GM18858 (cell line): ENCODE data around the gene IST1.
"Not testable (repeated sequence)": the region's sequence is repeated elsewhere in the genome, so short reads cannot be mapped to it uniquely, and the experiment has no call there.

Experiments used
- ATAC-seq: cut with Tn5 transposase; IDR thresholded peaks from one replicate; pipeline ENCODE4 v1.9.1; 2021; ENCODE audit not compliant: unreplicated experiment

The IST1 gene

GRCh38 chr16:71894921-71895678 lies at the start of gene IST1:
TSS of gene IST1 (plus strand) at chr16:71895531. CDS start at chr16:71915641, 20,110 bp downstream.
- peak; percentile 63 for ATAC-seq

DNA sequence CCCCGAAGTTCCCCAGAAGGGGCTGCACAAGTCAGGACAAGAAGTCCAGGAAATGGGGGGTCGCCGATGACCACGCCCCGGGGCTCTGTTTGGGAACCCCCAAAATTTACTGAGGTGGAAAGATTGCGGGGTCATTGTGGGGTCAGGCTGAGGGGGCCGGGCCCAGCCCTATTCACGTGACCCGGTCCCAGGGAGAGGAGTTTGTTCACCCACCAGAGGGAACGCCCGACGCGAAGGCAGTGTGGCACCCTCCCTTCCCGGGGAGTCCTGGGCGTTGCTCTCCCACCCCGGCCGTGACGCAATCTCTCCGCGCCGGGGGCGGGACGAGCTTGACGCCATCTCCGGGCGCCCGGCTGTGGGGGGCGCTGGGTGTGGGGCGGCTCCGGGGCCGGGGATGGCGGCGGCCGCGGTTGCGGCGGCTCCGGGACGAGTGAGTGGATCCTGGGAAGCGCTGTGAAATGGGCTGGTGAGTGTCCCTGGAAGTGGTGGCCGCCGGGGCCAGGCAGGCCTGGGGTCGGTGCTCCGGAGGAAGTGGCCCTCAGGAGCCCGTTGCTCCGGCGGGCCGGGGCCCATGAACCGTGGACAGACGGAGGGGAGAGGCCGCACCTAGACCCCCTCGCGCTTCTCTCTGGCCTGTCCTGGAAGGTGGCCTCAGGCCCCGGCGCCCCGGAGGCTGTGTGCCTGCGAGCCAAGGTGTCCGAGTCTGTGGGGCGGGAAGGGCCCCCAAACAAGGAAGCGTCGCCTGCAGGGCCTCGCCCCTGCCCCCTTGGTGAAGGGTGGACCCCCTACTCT lies 49.5 kb upstream of the IST1 start, which contains the start of gene ATXN1L:
TSS of gene ATXN1L (plus strand) at position 338 of the 792 bp plus-strand sequence. CDS start 3,765 bp downstream, outside the sequence.
- ATAC-seq, result peak; percentile 54

DNA sequence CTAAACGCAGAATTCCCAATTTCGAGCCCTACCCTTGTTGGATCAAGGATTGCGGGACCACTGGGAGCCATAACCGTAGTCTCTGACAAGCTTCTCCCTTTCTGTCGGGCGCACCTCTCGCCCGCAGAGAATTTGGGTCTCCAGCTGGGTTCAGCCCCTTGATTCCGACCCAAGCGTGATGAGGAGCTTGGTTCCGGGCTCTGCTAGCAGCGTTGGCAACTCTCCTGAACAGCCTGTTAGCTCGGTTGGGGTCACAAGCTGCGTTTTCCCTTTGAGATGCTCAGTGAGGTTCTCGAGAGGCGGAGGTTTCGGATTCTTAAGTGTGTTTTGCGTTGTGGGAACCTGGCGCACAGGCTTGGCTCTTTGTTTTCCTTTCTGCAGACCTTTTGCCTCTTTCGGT lies 48.9 kb upstream of the IST1 start:
- no peak for ATAC-seq

DNA sequence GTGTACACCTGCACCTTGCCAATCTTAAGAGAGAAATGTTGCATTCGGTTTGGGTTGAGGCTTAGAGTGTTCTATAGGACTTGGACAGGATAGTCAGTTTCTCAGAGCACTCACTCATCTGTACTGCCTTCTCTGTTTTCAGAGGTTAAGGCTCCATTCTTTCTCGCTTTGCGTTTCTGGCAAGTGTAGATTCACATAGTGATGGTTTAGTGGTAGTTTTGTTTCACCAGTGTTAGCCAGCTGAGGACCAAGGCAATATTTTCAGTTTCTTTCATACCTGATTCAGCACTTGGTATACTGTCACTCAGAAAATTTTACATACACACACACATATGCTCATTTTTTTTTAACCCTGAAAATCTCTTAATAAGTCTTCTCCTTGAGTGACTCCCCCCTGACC lies 48.2 kb upstream of the IST1 start:
- no peak for ATAC-seq

DNA sequence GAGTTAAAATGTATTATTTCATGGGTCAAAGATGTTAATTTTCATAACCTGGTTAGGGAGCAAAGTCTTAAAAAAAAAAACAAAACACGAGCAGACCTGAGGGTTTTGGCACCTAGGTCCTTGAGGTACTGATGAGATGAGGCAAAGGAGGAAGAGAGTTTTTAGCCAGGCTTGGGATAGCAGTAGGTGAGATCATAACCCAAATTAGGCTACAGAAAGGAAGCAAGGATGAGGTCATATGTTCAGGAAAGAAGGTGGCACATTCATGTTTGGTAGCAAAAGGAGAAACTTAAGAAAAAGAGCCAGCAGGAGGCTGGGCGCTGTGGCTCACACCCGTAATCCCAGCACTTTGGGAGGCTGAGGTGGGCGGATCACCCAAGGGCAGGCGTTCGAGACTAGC lies 46.7 kb upstream of the IST1 start:
- no peak for ATAC-seq

GRCh38 chr16:71851746-71852145 lies 43.6 kb upstream of the IST1 start:
- no peak for ATAC-seq

DNA sequence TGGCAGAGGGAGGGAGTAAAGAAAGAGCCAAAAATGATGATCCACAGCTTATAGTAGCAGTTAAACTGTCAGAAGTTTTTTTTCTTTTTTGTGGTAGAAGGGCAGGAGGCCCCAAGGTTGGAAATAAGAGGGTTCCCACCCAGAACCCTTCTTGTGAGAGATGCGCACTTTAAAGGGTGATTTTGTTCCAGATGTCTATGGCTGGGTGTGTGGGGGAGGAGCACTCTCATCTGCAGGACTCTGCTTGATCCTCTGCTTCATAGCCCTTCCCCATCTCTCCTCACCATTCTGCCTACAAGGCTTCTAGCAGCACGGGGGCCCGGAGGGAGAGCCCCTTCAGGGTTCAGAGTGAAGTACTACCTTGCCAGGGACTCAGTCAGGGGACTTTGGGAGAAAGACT lies 43.2 kb upstream of the IST1 start:
- ATAC-seq, result no peak

- no peak for ATAC-seq
These were observed 42.8 kb upstream of the IST1 start for GRCh38 chr16:71852561-71852960.

- ATAC-seq, result peak; percentile 46
These were observed 41.9 kb upstream of the IST1 start for GRCh38 chr16:71853413-71853812.

DNA sequence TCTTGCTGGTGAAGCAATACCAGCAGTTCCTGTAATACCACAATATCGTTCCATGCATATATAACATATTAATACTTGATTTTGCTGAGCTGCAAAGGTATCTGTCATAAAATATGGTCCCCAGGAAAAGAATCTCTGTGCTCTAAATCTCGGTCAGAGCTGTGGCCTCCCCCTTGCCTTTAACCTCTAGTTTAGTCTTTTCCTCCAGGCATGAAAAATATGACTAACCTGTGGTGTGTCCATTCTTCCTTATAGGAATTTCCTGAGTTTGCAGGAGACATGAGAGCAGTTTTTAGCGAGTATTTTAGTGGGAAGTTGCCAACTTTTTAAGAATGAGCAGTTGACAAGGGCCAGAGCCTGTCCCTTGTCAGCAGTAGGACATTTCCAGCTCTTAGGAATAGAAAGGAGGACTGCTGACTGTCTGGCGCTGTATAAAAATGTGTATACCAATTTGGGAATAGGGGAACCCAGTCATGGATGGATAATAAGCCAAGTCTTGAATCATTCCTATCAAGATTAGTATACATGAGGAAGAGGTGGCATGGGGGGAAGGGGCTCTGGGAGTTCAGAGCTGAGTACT lies 40.9 kb upstream of the IST1 start:
- no peak for ATAC-seq

DNA sequence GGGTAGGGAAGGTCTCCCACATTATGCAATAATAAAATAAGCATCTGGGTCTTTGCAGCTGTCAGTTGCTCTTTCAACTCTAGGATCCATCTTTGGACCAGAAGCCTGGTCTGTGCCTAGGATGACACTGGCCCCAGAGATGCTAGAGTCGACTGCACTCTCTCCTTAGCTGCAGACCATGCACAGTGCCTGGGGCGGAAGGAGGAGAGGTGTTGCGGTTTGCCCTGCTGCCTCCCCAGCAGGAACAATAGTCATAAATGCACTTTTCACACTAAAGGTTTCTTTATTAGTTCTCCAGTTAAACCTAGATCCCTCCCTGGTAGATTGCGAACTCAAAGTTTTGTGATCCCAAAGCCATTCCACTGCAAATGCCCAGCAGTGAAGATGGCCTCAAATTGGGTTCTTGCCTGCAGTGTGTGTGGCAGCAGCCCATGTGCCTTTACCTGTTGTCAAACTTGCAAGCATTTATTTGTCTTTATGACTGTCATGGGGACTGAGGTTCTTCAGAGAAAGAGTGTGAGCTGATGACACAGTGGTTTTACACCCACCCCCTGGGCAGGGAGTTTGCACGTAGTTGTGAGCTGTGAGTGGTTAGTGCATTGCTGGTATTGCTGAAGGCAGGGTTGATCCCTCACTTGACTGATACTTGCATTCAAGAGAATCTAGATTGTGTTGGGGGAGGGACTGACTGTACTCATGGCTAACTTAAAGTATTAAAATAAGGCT lies 39.2 kb upstream of the IST1 start:
- ATAC-seq, result no peak

DNA sequence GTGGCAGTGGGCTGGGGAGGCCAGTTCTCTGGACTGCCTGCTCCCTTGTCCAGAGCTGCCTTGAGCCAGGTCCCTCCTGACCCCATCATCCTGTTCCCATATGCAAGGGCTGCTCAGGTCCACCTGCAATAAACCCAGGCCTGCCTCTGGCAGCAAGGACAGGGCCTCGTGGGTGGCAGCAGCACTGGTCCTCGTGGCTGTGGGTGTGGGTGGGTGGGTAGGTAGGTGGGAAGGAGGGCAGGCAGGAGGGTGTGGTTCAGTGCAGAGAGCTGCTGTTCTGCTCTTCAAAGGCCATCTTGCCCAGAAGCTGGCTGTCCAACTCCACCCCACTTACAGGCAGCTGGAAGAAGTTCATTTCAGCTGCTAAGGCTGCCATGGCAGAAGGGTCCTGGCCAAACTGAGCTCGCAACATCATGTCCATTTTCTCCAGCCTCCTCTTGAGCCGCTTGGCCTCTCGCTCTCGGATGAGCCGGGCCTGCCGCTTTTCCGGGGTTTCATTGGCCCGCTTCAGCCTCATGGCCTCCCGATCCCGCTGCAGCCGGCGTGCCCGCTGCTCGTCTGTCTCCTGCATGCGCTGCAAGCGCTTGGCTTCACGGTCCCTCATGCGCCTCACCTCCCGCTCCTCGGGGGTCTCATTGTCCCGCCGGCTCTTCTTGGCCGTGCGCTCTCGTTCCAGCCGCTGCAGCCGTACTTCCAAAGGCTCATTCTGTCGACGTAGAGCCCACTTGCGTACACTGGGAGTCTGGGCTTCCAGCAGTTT lies 35.4 kb upstream of the IST1 start:
- ATAC-seq, result no peak

GRCh38 chr16:71863995-71864394 lies 31.3 kb upstream of the IST1 start:
- ATAC-seq, result no peak

- no peak for ATAC-seq
These were observed 30.0 kb upstream of the IST1 start for GRCh38 chr16:71865173-71865863.

DNA sequence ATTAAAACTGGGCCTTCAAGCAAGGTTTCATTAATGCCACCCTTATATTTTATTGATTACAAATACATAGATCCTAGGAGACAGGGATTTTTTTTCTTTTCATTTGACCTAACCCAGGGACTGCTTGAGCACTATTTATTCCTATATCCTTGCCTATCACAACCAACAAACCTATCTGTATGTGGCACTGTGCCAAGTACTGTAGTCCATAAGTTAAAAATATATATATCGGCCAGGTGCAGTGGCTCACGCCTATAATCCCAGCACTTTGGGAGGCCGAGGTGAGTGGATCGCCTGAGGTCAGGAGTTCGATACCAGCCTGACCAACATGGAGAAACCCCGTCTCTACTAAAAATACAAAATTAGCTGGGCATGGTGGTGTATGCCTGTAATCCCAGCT lies 28.2 kb upstream of the IST1 start:
- ATAC-seq, result not testable (repeated sequence)

DNA sequence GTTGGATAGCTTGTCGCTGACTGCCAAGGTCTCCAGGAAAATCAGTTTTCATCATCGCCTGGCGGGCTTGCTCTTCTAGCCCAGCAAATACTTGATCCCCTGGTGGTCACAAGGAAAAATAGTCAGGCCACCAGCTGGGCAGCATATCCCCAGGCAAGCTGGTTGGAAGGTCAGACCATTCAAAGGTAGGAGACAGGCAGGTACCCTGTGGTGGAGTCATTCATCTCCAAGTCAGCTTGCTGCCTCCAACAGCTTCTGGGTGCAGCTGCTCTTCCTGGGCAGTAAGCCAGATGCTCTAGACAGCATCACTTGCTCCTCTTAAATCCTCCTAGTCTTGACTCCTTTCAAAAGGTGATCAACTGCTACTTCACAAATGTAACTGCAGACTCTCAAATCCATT lies 27.4 kb upstream of the IST1 start:
- ATAC-seq, result no peak

GRCh38 chr16:71869089-71869488 lies 26.2 kb upstream of the IST1 start:
- no peak for ATAC-seq

- no peak for ATAC-seq
These were observed 24.5 kb upstream of the IST1 start for GRCh38 chr16:71870818-71871217.

DNA sequence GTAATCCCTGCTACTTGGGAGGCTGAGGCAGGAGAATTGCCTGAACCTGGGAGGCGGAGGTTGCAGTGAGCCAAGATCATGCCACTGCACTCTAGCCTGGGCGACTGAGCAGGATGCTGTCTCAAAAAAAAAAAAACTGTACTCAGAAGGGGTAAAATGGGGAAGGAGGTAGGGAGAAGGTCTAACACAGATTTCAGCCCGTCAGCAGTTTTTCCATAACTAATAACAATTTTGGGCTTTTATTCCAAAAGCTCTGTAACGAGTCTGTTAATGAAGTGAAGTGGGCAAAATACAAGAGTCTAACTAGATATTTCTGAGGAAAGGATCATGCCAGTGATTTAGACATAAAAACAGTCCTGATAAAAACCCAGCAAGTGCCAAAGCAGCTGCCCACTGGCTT lies 22.1 kb upstream of the IST1 start:
- no peak for ATAC-seq

- no peak for ATAC-seq
These were observed 16.4 kb upstream of the IST1 start for GRCh38 chr16:71878911-71879310.
